SK-N-SH treated with all-trans-retinoic acid at 6 μM for 48 hours (cell line): ENCODE results near the gene TMEM178A.

Experiments used
- ARNTL ChIP-seq: fragments of 450-650 bp; formaldehyde crosslinking; IDR thresholded peaks from 2 replicates; pipeline ENCODE4 v1.5.0; 2020; ENCODE audit warnings: low read depth, mild to moderate bottlenecking, moderate library complexity, borderline replicate concordance
- CSDC2 ChIP-seq: fragments of 250-450 bp; sonication (Bioruptor Pico); IDR thresholded peaks from 2 replicates; pipeline ENCODE4 v1.5.0; 2020; ENCODE audit warnings: mild to moderate bottlenecking, moderate library complexity
- POU6F1 ChIP-seq: fragments of 250-450 bp; sonication (Bioruptor Pico); IDR thresholded peaks from 2 replicates; pipeline ENCODE4 v1.8.0; 2021; ENCODE audit warnings: low read depth, mild to moderate bottlenecking, moderate library complexity, borderline replicate concordance
- SNAI2 ChIP-seq: fragments of 250-450 bp; sonication (Bioruptor Pico); IDR thresholded peaks from 2 replicates; pipeline ENCODE4 v1.5.0; 2020; ENCODE audit warnings: mild to moderate bottlenecking, moderate library complexity
- TCF4 ChIP-seq: fragments of 250-450 bp; sonication (Bioruptor Pico); IDR thresholded peaks from 2 replicates; pipeline ENCODE4 v1.8.0; 2021; ENCODE audit warnings: mild to moderate bottlenecking, moderate library complexity, borderline replicate concordance
- ZFP3 ChIP-seq: fragments of 250-450 bp; sonication (Bioruptor Pico); IDR thresholded peaks from 2 replicates; pipeline ENCODE4 v1.5.0; 2020; ENCODE audit warnings: mild to moderate bottlenecking, moderate library complexity

- TF ChIP-seq CSDC2 (CRISPR knock-in tag) = no peak
- TF ChIP-seq SNAI2 (CRISPR knock-in tag) = no peak
- no peak for TF ChIP-seq TCF4 (CRISPR knock-in tag)
- TF ChIP-seq ARNTL (CRISPR knock-in tag) = no peak
- TF ChIP-seq ZFP3 (CRISPR knock-in tag) = no peak
- TF ChIP-seq POU6F1 (CRISPR knock-in tag) = no peak
Measured at GRCh38 chr2:39640681-39641080, 25.0 kb upstream of the TMEM178A start.
